GM12873 (cell line): Measurements from ENCODE around the gene GNAQ.

ENCODE experiments used
- CTCF ChIP-seq: IDR thresholded peaks from 2 replicates; pipeline ENCODE4 v1.5.1; 2012; ENCODE audit warnings: low read depth, mild to moderate bottlenecking, moderate library complexity, low read length, control low read depth; ENCODE audit not compliant: insufficient read depth; ENCODE audit errors: missing control alignments

GNAQ gene

GRCh38 chr9:77959803-77960202 lies 71.8 kb downstream of the GNAQ start:
- no peak for TF ChIP-seq CTCF

- no peak for TF ChIP-seq CTCF
These were observed 74.0 kb downstream of the GNAQ start for GRCh38 chr9:77957652-77958051.

GRCh38 chr9:77956555-77956954 lies 75.1 kb downstream of the GNAQ start:
- TF ChIP-seq CTCF = no peak

- no peak for TF ChIP-seq CTCF
These were observed 77.0 kb downstream of the GNAQ start for GRCh38 chr9:77954666-77955015.

- TF ChIP-seq CTCF = no peak
These were observed 77.5 kb downstream of the GNAQ start for GRCh38 chr9:77954013-77954665.

GRCh38 chr9:77953590-77953989 lies 78.0 kb downstream of the GNAQ start:
- TF ChIP-seq CTCF = no peak

- no peak for TF ChIP-seq CTCF
These were observed 78.8 kb downstream of the GNAQ start for GRCh38 chr9:77952635-77953328.
